GM19463 (cell line): ENCODE measurements around the gene LRRC3.

Source experiments
- ATAC-seq: cut with Tn5 transposase; IDR thresholded peaks from one replicate; pipeline ENCODE4 v1.9.1; 2021; ENCODE audit warnings: mild to moderate bottlenecking, moderate library complexity; ENCODE audit not compliant: unreplicated experiment

The LRRC3 gene

DNA sequence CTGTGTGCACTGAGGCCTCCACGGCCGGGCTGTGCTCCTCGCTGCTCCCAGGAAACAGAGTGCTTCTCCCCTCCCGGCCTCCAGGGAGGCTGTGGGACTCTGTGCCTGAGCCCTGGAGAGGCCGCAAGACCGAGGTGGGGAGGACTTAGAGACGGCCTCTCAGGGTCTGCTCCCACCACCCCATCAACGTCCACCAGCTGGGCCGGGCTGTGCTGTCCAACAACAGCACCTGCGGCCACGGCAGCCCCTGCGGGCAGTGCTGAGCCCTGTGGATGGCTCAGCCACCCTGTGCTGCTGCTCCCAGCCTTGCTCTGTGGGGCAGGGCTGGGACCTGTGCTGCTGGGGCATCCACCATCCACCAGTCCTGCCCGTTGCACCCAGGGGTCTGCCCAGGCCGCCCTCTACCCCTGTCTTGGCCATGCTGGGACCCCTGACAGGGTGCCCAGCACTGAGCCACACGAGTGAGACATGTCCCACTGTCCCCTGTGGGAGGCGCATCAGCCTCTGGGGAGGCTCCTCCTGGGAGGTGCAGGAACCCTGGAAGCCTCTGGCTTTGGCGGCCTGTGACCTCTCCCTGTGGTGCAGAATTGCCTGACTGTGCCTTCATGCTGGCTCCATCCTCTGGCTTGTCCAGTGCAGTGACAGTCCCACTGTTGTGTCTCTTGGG is 31.2 kb upstream of the LRRC3 start:
- ATAC-seq, result no peak

DNA sequence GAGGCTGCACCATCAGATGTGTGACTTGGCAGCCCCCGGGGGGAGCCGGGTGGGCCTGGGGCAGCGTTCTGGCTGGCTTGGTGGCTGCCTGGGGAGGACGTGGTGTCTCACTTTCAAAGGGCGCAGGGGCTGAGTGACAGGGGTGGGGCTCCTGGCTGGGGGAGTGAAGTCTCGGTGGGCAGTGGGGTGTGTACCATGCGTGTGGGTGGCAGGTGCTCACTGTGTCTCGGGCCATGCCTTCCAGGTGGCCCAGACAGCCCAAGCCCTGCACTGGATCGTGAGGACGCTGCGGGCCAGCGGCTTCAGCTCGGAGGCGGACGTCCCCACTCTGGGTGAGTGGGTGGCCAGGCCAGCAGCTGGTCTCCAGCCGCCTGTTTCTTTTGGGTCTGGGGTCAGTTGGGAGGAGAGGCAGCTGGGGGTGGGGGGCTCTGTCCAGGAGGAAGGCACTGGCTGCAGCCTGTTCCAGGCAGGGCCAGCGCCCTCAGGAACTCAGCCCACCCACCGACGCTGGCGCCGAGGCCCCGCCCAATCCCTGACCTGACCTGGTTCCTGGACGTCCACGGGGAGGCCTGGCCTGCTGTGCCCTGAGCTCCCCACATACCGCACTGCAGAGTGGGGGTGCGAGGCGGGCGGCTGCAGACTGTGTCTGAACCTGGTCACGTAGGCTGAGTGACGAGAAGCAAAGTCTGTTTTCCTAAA is 30.6 kb upstream of the LRRC3 start:
- no peak for ATAC-seq

DNA sequence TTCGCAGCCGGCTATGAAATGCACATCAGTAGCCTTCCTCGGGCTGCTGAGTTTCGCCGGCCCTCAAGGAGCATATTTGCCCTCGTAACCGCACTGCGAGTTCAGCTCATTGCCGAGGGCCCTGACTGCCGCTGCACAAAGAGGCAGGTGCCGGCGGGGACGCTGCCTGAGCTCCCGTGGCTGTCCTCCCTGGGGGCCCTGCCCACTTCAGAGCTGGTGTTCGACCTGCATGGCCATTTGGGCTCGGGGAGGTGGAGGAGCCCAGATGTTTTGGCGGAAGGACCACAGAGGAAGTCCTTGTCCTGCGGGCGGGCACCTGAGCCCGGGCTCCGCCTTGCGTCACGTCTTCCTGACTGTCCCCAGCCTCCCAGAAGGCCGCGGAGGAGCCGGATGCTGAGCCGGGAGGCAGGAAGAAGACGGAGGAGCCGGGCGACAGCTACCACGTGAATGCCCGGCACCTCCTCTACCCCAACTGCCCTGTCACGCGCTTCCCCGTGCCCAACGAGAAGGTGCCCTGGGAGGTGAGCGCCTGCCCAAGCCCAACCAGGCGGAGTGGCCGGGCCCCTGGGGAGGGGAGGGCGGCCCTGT is 29.9 kb upstream of the LRRC3 start:
- no peak for ATAC-seq

DNA sequence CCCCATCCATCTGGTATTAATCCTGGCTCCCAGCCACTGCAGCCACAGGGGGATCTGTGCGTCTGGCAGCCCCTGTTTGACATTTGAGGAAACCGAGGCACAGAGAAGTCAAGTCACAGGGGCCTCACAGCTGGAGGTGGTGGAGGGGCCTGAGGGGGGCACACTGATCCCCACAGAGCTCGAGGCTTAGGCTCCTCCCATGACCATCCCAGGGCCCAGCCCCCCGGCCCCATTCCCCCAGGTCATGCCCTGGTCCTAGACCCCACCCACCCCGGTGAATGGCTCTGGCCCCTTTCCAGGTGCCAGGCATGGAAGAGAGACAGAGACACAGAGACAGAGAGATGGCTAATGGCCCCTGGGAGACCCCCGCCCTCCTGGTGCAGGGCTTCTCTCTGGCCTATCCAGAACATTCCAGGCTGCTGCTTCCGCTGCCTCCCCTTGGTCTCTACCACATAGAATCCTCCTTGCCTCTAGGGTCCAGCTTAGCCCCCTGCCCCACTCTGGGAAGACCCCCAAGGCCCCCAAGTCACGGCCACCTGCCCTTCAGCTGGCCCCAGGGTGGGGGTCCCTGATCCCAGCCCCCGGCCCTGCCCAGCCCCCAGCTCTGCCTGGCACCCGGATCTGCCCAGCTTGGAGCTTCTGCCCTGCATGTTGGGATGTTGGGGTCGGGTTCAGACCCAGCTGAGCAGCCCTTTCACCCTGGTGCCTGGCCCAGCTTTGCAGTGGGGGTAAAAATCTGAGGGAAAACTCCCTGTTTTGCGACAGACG is 29.2 kb upstream of the LRRC3 start:
- no peak for ATAC-seq

DNA sequence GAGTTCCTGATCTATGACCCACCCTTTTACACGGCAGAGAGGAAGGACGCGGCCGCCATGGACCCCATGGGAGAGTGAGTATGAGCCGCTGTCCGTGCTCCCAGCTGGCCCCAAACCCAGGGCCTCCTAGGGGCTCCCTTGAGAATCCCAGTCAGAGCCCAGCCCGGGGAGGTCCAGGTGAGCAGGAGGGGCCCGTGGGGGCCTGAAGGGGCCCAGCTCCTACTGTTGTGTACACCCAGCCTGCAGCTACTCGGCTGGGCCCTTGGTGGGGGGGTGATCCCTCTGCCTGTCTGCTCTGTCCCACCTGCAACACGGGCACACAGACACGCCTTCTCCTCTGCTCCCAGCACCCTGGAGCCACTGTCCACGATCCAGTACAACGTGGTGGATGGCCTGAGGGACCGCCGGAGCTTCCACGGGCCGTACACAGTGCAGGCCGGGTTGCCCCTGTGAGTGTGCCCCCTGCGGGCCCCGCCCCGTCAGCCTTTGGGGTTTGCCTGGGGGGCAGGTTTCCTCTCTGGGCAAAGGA is 28.6 kb upstream of the LRRC3 start:
- no peak for ATAC-seq

DNA sequence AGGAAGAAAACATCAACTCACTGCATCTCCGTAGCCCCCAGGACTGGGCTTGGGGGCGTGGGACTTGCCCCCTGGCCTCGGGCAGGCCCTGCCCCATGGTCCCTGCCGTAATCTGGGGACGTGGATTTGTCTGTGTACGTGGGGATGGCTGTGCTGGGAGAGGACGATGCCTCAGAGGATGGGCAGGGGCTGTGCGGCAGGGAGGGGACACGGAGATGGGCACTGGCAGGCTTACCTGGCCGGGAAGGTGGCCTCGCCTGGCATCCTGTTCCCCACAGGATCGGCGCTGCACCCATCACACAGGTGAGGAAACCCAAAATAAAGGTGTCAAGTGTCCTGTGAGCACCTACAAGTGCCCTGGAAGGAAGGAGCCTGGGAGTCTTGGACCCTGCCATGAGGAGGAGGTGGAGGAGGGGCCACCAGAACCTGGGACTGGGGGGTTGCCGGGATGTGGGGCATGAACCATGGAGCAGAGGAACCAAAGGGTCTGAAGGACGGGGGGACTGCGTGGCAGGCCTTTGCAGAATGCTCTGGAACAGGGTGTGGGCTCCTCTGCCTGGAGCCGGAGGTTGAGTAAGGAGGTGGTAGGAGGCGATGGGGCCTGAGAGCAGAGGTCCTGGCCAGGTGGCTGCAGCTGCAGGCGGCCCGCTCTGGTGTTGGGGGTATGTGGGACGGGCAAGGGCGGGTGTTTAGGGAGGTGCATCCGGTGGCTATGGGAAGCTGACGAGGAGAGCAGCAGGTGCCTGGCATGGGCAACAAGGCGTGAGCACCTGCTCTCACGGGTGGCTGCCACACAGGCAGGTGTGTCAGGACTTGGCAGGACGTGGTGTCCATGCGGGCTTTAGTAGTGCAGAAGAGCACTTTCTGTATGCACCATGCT is 27.8 kb upstream of the LRRC3 start:
- no peak for ATAC-seq

DNA sequence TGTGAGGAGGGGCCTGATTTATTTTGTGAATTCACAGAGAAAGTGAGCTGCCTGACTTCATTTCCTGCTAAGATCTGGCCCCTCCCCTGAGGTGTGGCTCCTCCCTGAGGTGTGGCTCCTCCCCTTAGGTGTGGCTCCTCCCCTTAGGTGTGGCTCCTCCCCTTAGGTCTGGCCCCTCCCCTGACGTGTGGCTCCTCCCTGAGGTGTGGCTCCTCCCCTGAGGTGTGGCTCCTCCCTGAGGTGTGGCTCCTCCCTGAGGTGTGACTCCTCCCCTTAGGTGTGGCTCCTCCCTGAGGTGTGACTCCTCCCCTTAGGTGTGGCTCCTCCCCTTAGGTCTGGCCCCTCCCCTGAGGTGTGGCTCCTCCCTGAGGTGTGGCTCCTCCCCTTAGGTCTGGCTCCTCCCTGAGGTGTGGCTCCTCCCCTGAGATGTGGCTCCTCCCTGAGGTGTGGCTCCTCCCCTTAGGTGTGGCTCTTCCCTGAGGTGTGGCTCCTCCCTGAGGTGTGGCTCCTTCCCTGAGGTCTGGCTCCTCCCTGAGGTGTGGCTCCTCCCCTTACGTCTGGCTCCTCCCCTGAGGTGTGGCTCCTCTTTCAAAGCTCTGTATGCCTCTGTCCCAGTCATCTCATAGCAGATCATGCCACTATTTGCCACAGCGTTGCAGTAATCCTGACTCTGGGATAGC is 26.9 kb upstream of the LRRC3 start:
- ATAC-seq, result no peak

DNA sequence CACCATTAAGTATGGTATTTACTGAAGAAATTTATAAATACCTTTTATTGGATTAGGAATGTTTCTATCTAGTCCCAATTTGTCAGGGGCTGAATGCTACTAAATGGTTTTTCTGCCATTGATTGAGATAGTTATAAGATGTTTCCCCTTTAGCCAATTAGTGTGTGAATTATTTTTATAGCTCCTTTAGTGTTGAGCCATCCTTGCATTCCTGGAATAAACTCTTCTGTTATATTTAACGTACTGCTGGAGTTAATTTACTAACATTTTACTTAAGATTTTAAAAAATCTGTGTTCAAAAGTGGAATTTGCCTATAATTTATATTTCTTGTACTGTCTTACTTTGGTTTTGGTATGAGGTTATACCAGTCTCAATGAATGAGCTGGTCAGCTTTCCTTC is 25.4 kb upstream of the LRRC3 start:
- ATAC-seq, result no peak

DNA sequence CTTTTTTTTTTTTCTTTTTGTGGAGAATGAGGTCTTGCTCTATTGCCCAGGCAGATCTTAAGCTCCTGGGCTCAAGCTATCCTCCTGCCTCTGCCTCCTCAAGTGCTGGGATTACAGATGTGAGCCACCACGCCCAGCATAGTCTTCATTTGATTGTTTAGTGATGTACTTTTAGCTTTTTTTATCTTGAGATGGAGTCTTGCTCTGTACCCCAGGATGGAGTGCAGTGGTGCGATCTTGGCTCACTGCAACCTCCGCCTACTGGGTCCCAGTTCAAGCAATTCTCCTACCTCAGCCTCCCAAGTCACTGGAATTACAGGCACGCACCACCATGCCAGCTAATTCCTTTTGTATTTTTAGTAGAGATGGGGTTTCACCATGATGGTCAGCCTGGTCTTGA is 24.0 kb upstream of the LRRC3 start:
- ATAC-seq, result no peak

DNA sequence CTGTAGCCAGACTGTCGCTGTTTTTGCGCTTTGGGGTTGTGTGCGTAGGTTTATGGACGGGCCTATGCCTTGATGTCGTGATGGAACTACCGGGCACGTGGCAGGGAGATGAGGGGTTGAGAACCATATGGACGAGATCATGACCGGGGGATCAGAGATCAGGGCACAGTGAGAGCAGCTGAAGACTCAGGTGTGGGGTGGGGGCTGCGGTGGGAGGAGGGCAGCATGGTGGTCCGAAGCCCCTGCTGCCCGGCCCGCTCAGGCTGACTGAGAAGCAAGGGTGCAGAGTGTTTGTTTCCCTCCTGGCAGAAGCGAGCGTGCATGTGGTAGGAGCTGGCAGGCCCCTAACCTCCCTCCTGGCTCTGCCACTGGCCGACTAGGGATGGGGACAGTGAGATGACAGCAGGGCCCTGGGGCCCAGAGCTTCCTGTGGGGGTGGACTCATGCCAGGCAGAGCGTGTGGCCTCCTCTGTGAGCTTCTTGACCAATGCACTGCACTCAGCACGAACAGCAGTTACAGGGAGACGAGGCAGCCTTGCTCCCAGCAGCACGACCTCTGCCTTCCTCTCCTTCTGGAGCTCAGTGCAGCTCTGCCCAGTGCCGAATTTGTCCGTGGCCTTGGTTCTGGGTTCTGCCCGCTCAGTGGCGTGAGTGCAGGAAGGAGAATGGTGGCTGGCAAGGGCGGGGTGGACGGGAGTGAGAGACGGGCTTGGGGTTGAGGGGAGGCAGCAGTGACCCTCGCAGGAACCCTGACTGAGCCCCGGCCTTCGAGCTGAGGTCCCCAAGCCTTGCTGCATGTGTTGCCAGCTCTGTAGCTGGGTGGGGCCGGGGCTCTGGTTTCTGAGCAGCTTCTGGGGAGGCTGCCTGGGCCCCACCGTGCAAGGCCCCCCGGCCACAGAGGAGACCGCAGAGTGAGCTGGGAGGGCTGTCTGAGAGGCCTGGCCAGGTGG is 22.2 kb upstream of the LRRC3 start:
- no peak for ATAC-seq

DNA sequence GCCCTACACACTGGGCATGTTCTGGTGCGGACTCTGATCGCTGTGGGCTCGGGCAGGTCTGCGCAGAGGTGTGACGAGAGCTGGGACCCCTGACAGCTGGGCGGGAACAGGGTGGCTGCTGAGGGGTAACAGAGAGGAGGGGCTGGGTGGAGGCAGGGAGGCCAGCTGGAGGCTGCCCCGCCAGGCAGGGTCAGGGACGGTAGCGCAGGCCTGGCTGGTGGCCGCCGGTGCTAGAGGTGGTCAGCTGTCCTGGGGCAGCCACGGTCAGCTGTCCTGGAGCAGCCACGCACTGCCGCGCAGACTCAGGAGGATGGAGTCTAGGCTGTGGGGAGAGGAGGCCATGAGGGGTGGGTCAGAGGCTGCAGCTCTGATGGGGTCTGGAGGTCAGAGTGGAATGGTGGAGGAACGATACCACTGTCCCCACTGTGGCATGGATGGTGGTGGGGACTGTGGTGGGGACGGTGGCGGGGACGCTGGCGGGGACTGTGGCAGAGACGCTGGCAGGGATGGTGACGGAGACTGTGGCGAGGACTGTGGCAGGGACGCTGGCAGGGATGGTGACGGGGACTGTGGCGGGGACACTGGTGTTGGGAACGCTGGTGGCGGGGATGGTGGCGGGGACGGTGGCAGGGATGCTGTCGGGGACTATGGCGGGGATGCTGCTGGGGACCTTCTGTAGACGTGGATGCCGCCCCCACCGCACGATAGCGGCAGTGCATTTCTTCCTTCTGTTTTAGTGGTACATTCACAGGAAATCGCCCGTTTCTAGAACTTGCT is 21.3 kb upstream of the LRRC3 start:
- no peak for ATAC-seq

DNA sequence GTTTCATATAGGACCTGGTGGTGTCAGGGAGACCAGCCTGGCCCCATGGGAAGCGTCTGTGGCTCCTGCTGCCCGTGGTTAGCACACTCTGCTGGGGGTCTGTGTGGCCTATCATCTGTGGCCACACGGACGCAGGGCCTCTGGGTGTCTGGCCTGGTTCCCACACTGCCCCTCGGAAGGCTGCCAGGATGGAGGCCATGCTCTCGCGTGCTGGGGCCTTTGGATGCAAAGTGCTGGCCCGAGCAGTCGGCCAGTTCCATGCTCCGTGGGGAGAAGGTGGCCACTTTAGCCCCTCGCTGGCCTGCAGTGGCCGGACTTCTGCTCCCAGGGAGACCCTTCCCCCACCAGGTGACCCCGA is 20.8 kb upstream of the LRRC3 start:
- ATAC-seq, result no peak

DNA sequence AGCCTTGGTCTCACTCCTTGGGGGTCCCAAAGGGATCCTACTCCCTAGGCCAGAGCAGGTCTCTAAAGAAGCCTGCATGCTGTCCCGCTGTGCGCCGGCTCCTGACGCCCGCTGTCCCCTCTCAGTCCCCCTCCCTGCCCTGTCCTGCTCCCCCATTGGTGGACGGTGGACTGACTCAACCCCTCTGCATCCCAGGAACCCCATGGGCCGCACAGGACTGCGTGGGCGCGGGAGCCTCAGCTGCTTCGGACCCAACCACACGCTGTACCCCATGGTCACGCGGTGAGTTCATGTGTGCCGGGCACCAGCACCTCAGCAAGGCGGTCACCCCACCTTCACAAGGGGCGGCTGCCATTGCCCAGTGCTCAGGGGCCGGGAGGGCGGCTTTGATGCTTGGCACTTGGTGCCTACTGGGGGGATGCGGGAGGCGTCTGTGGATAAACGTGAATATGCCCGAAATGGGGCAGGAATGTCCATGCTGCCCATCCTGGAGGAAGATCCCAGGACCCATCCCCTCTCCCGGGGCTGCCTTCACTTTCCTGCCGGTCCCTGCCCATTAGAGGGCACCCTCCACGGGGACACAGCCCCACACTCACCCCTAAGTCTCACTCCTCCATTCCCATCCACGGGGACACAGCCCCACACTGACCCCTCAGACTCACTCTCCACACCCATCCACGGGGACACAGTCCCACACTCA is 20.2 kb upstream of the LRRC3 start:
- ATAC-seq, result no peak

DNA sequence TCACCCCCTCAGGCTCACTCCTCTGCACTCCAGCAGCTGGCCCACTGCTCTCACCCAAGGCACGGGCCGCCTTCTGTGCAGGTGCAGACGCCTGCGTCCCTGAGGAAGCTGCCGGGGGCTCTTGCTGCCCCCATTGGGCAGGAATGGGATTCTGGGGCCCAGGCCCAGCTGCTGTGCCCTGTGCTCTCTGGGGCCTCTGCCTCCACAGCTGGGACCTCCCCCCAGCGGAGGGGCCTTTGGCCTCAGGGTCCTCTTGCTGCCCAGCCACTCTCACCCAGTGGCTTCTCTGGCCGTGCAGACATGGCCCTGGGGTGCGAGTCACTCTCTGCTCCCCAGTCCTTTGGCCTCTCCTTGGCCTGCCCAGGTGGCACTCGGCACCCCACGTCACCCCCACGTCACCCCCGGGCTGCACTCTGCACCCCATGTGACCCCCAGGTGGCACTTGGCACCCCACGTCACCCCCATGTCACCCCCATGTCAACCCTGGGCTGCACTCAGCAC is 19.1 kb upstream of the LRRC3 start:
- no peak for ATAC-seq

DNA sequence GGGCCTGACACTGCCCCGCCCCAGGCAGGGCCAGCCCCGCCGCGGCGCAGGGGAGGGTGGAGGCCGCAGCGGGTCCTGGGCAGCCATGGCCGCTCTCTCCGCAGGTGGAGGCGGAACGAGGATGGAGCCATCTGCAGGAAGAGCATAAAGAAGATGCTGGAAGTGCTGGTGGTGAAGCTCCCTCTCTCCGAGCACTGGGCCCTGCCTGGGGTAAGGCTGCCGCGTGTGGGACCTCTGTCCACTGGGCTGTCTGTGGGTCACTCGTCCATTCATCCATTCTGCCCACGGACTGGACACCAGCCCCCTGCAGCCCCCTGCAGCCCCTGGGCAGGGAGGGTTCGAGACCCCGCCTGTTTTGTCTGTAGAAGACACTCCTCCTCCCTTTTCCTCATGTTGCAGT is 18.4 kb upstream of the LRRC3 start:
- no peak for ATAC-seq

DNA sequence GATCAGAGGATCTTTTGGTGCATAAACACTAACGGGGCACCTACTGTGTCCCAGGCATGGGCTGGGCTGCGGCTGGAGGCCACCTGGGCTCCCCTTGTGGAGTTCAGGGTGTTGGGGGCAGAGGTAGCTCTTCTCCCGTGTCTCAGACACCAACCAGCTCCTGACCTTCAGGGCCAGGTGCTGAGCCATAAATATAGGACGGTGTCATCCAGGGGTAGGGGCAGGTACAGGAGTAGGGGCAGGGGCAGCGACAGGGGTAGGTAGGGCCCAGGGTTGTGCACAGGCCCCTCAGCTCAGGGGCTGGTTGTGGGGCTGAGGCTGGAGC is 18.0 kb upstream of the LRRC3 start:
- ATAC-seq, result no peak

DNA sequence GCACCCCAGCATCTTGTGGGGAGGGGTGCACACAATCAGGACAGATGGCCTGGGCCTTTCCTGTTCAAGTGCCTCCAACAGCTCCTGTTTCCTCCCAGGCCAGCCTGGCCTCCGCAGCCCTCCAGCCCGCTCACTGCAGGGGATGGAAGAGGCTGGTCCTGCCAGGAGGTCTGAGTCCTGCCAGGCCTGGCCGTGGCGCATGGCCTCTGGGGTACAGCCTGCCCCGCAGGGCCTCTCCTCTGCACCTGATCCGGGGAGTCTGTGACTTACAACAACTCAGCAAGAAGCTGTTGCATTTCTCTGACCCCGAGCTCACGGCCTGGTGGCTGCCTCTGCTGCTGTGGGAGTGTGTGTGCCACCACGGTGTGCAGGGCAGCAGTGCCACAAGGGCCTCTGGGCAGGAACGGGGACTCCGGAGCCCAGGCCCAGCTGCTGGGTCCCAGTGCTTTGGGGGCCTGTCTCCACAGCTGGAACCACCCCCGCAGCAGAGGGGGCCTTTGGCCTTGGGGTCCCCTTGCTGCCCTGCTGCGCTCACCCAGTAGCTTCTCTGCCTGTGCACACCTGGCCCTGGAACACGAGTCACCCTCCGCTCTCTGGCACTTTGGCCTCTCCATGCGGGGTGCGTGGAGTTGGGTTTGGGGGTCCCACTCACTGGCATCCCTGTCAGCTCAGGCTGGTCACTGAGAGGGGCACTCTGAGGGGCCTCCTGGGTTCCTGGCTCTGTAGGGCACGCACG is 17.4 kb upstream of the LRRC3 start:
- ATAC-seq, result no peak
